ENCODE data around the gene BRD8. TPM values are rescaled to one million over a fixed set of nuclear protein-coding genes. Genes with fewer than 3 reads are reported as not detected.

Gene BRD8
- total RNA-seq, 1 donor from 2014 or later = 138 TPM

- Mint-ChIP-seq H3K27me3 (no peaks in the 10 kb centered on the region), H3K36me3 (no peaks in the 10 kb centered on the region), H3K4me3 (no peak overlapping the region), H3K9me3 (no peaks in the 10 kb centered on the region), H3K4me1 (ENCODE audit: unreplicated experiment) (peaks cover 8% of the 10 kb centered on the region), H3K27ac (no peak overlapping the region)
- no peak for DNase-seq (ENCODE audit: extremely low spot score, unreplicated experiment)
- TF ChIP-seq CTCF (conservative IDR thresholded peaks at IDR 0.05) = no peak
These were observed 36.7 kb downstream of the BRD8 start for GRCh38 chr5:138141734-138142133.

- Mint-ChIP-seq H3K27ac (no peak overlapping the region), H3K36me3 (no peaks in the 10 kb centered on the region), H3K27me3 (no peaks in the 10 kb centered on the region), H3K9me3 (no peaks in the 10 kb centered on the region), H3K4me3 (no peak overlapping the region), H3K4me1 (ENCODE audit: unreplicated experiment) (peaks cover 8% of the 10 kb centered on the region)
- no peak for DNase-seq (ENCODE audit: extremely low spot score, unreplicated experiment)
- TF ChIP-seq CTCF (conservative IDR thresholded peaks at IDR 0.05) = no peak
These were observed 38.2 kb downstream of the BRD8 start for GRCh38 chr5:138140268-138140667.

- H3K4me3 Mint-ChIP-seq = peak overlapping the region; percentile 89
- H3K27me3 Mint-ChIP-seq = no peaks in the 10 kb centered on the region
These were observed 38.7 kb downstream of the BRD8 start for GRCh38 chr5:138139781-138140090.

GRCh38 chr5:138138949-138139780 lies 39.3 kb downstream of the BRD8 start, which contains the start of gene NME5:
Gene NME5, minus strand, starts transcription at chr5:138139428. Its CDS starts 648 bp downstream, at chr5:138138780.
- H3K4me3 Mint-ChIP-seq = peak within 1 kb of the TSS; percentile 89
- H3K27ac Mint-ChIP-seq = no peak within 1 kb of the TSS
- H3K36me3 Mint-ChIP-seq = no peaks in the 10 kb centered on the region
- no peaks in the 10 kb centered on the region for H3K27me3 Mint-ChIP-seq
- peak; percentile 74 for DNase-seq (ENCODE audit: extremely low spot score, unreplicated experiment)
- peaks cover 8% of the 10 kb centered on the region for H3K4me1 Mint-ChIP-seq (ENCODE audit: unreplicated experiment)
- H3K9me3 Mint-ChIP-seq = no peaks in the 10 kb centered on the region
- no peak for TF ChIP-seq CTCF (conservative IDR thresholded peaks at IDR 0.05)

More at GRCh38 chr5:138139781-138140090, 38.7 kb downstream of the BRD8 start:
- Mint-ChIP-seq H3K27ac (no peak overlapping the region), H3K4me1 (ENCODE audit: unreplicated experiment) (peaks cover 8% of the 10 kb centered on the region), H3K36me3 (no peaks in the 10 kb centered on the region), H3K9me3 (no peaks in the 10 kb centered on the region)
- TF ChIP-seq CTCF (conservative IDR thresholded peaks at IDR 0.05) = no peak
- no peak for DNase-seq (ENCODE audit: extremely low spot score, unreplicated experiment)

- TF ChIP-seq CTCF (conservative IDR thresholded peaks at IDR 0.05) = no peak
- no peaks in the 10 kb centered on the region for H3K36me3 Mint-ChIP-seq
- peak overlapping the region; percentile 82 for H3K4me3 Mint-ChIP-seq
- no peak for DNase-seq (ENCODE audit: extremely low spot score, unreplicated experiment)
- H3K9me3 Mint-ChIP-seq = no peaks in the 10 kb centered on the region
- no peaks in the 10 kb centered on the region for H3K27me3 Mint-ChIP-seq
- peaks cover 4% of the 10 kb centered on the region for H3K4me1 Mint-ChIP-seq (ENCODE audit: unreplicated experiment)
- H3K27ac Mint-ChIP-seq = no peak overlapping the region
These were observed 45.9 kb downstream of the BRD8 start for GRCh38 chr5:138132543-138132942.
